ENCODE results near the gene TXNL4B. TPM values are rescaled to one million over a fixed set of nuclear protein-coding genes. Genes with fewer than 3 reads are reported as not detected.

TXNL4B gene
- 11.8 and 13.5 TPM in 2 replicates for total RNA-seq
- long read RNA-seq, transcript TXNL4B-201 (4 exons, 2,556 nt) = major isoform, 18 of 23 reads
- long read RNA-seq, partial matches to known transcripts = 0 of 23 reads
- long read RNA-seq, other reads (novel, unspliced or antisense) = 3 of 23 reads

GRCh38 chr16:72093448-72094265, at the start of gene TXNL4B, which contains the start of gene DHX38:
Gene TXNL4B (minus strand): TSS chr16:72093620. CDS start chr16:72090749, 2,871 bp downstream.
Gene DHX38 (plus strand): TSS chr16:72093847. CDS start chr16:72096158, 2,311 bp downstream.
- Mint-ChIP-seq H3K27me3 (ENCODE audit: low read depth) (no peaks in the 10 kb centered on the region), H3K4me3 (peak within 1 kb of the TSS; percentile 96), H3K4me1 (peaks cover 37% of the 10 kb centered on the region), H3K36me3 (ENCODE audit: low read depth) (no peaks in the 10 kb centered on the region), H3K27ac (ENCODE audit: unreplicated experiment) (peak within 1 kb of the TSS; percentile 95), H3K9me3 (no peaks in the 10 kb centered on the region)
- DNase-seq (ENCODE audit: low read depth, low spot score) = peak; percentile 84
- TF ChIP-seq CTCF (conservative IDR thresholded peaks at IDR 0.05) = no peak

- no peak for TF ChIP-seq CTCF (conservative IDR thresholded peaks at IDR 0.05)
- no peak for DNase-seq (ENCODE audit: low read depth, low spot score)
- H3K27ac Mint-ChIP-seq (ENCODE audit: unreplicated experiment) = no peak overlapping the region
- H3K9me3 Mint-ChIP-seq = no peaks in the 10 kb centered on the region
- H3K36me3 Mint-ChIP-seq (ENCODE audit: low read depth) = peaks cover 6% of the 10 kb centered on the region
- no peaks in the 10 kb centered on the region for H3K27me3 Mint-ChIP-seq (ENCODE audit: low read depth)
- no peaks in the 10 kb centered on the region for H3K4me1 Mint-ChIP-seq
- no peak overlapping the region for H3K4me3 Mint-ChIP-seq
Measured at GRCh38 chr16:72142476-72142875, 49.1 kb upstream of the TXNL4B start.

GRCh38 chr16:72139908-72140307, 46.5 kb upstream of the TXNL4B start:
- Mint-ChIP-seq H3K36me3 (ENCODE audit: low read depth) (no peaks in the 10 kb centered on the region), H3K4me3 (no peak overlapping the region), H3K27ac (ENCODE audit: unreplicated experiment) (no peak overlapping the region), H3K9me3 (no peaks in the 10 kb centered on the region), H3K4me1 (no peaks in the 10 kb centered on the region), H3K27me3 (ENCODE audit: low read depth) (no peaks in the 10 kb centered on the region)
- no peak for DNase-seq (ENCODE audit: low read depth, low spot score)
- no peak for TF ChIP-seq CTCF (conservative IDR thresholded peaks at IDR 0.05)

DNA sequence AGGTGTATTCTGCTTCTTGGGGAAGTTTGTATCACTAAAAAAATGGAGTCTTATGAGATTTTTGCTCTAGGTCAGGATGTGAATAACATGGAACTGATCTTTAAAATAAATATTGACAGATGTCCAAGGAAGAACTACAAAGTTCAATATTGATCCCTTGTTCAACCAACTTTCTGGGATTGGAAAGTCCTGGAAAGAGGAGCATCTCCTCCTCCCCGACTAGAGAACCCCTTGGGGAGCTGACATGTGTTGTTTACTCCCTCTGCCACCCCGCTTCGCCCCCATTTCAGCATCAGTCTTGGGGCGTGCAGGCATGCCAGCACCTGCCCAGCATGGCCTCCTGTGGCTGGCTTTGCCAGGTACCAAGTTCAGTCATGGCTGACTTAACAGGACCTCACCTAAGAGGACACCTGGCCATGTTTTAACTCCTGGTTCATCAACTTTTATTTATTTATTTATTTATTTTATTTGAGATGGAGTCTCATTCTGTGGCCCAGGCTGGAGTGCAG, 44.7 kb upstream of the TXNL4B start:
- no peak overlapping the region for H3K27ac Mint-ChIP-seq (ENCODE audit: unreplicated experiment)

More for the DNA sequence above, 44.7 kb upstream of the TXNL4B start:
- Mint-ChIP-seq H3K4me1 (no peaks in the 10 kb centered on the region), H3K4me3 (no peak overlapping the region), H3K36me3 (ENCODE audit: low read depth) (no peaks in the 10 kb centered on the region), H3K9me3 (no peaks in the 10 kb centered on the region), H3K27me3 (ENCODE audit: low read depth) (no peaks in the 10 kb centered on the region)
- DNase-seq (ENCODE audit: low read depth, low spot score) = no peak
- TF ChIP-seq CTCF (conservative IDR thresholded peaks at IDR 0.05) = no peak
